GM18519 (cell line): ENCODE measurements around the gene NBEA.

ENCODE experiments used
- ATAC-seq: cut with Tn5 transposase; IDR thresholded peaks from one replicate; pipeline ENCODE4 v1.9.1; 2021; ENCODE audit warnings: mild to moderate bottlenecking, moderate library complexity; ENCODE audit not compliant: unreplicated experiment, low FRiP score

Gene NBEA

GRCh38 chr13:35716729-35717128 is 774.7 kb downstream of the NBEA start:
- no peak for ATAC-seq

DNA sequence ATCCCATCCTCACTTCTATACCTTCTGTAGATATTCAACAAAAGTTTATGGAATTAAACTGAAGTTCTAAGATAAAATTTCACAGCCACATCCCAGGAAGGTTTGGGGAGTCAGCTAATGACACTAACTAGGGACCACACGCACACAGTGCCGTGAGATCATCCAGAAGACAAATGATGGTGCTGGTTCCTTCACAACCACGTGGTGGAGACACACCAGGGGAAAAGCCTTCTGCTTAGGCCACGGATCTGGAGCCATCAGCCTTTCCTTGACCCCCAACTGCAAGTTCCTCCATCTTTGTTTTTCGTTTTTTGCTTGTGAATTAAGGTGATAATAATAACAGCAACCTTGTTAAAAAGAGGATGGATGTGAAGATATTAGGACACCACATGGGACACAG is 776.0 kb downstream of the NBEA start:
- no peak for ATAC-seq

GRCh38 chr13:35720290-35720689 is 778.2 kb downstream of the NBEA start:
- ATAC-seq, result no peak

DNA sequence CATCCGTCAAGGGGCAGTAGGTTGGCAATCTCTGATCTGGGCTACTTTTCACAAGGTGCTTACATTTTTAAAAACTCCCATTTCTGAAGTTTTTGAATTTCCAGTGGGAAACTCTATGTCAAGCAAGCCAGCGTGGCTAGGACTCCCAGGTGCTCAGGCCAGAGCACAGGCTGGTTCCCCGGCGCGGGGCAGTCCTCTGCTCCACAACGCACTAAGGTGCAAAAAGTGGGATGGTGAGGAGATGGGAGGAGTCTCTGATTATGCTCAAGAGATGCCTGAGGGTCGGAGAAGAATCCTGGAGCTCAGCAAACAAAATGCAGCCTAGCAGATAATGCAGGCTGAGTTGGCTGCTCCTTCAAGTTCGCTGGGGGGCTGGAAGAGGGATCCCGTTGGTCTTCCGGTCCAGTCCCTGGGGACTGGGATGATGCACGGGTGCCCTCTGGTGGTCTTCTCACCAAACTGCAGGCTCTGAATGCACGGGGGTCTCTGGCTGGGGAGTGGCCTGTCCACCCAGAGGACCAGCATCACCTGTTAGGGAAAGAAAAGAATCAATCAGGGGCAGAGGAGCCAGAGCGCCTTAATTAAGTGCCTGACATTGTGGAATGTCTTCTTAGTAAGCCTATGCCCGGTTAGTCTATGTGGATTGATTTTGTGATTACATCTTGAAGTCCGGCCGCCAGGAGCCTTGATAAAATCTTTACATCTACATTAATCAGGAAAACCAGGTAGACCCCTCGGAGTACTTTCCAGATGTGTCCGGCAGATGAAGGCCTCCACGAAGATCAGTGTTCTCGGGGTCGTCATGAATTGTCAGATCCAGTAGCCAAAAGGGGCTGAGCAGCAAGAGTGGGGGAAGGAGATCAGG is 778.9 kb downstream of the NBEA start:
- ATAC-seq, result no peak
